Uterus (tissue), 4 donors: Measurements from ENCODE around the gene TTPAL. TPM values are rescaled to one million over a fixed set of nuclear protein-coding genes. Genes with fewer than 3 reads are reported as not detected.
A peak's percentile ranks its signal among the peaks of the same experiment; 100 is the strongest.

Source experiments
- DNase-seq, 2 donors: peaks; one replicate each; pipeline ENCODE4 v3.0.0-alpha.2; 2019 to 2020
- H3K27ac ChIP-seq, 2 donors: fragments of 200-600 bp; sonication (generic); 1 replicate in 1 of 2; 2 replicates in 1 of 2; pipeline ENCODE4 v1.5.1; 2016 to 2018
- H3K27me3 ChIP-seq, 2 donors: fragments of 200-600 bp; sonication (generic); one replicate each; pipeline ENCODE4 v1.5.1; 2018 to 2019; ENCODE audit warnings: control low read depth in 1 of 2
- H3K36me3 ChIP-seq, 2 donors: fragments of 200-600 bp; sonication (generic); one replicate each; pipeline ENCODE4 v1.5.1; 2019; ENCODE audit warnings: control low read depth in 1 of 2
- H3K4me1 ChIP-seq, 2 donors: fragments of 200-600 bp; sonication (generic); one replicate each; pipeline ENCODE4 v1.5.1; 2018 to 2019; ENCODE audit warnings: control low read depth in 1 of 2
- H3K4me3 ChIP-seq, 2 donors: fragments of 200-600 bp; sonication (generic); 1 replicate in 1 of 2; 2 replicates in 1 of 2; pipeline ENCODE4 v1.5.1; 2018 to 2019; ENCODE audit warnings: mild to moderate bottlenecking in 1 of 2
- H3K9me3 ChIP-seq, 2 donors: fragments of 200-600 bp; sonication (generic); one replicate each; pipeline ENCODE4 v1.5.1; 2019; ENCODE audit warnings: control low read depth in 1 of 2
- CTCF ChIP-seq, 4 experiments: fragments of 200-600 bp in 2 of 4; fragments of 450-650 bp in 2 of 4; sonication (generic) in 2 of 4; IDR thresholded peaks; one replicate each; pipeline ENCODE4 v1.5.1; 2016 to 2019; ENCODE audit warnings: antibody characterized with exemption in 4 of 4, mild to moderate bottlenecking in 2 of 4, moderate library complexity in 1 of 4
- POLR2A ChIP-seq, 2 donors: fragments of 450-650 bp; IDR thresholded peaks; one replicate each; pipeline ENCODE4 v1.6.1; 2016; ENCODE audit warnings: antibody characterized with exemption in 2 of 2, mild to moderate bottlenecking in 1 of 2, moderate library complexity in 1 of 2
- intact Hi-C: fragments of 100-400 bp; cut with DNase I; formaldehyde crosslinking; loops from one replicate; pipeline ENCODE4 v1.15.1; 2023; ENCODE audit warnings: low total_unique reads
- total RNA-seq, 4 donors: library from RNA; depleted of rRNA in 3 of 4; stranded (reverse); fragments of >200 nt in 3 of 4; gene quantifications; one replicate each; pipeline versions ENCODE4 v1.1.0 to v1.2.4, GENCODE V29; 2014 to 2023
- donor health status: DM: yes; HTN: yes; CAD: no.

TTPAL gene
- total RNA-seq, 4 donors from 2014 or later = 4.9 to 18.2 (median 10.0) TPM

GRCh38 chr20:44533928-44534327 lies 58.3 kb downstream of the TTPAL start:
- intact Hi-C loops = loop anchor here (5.0 kb wide), 1 partner anchor 73 kb away; no protein-coding TSS in a partner anchor
- no peak for DNase-seq

GRCh38 chr20:44536175-44536574 lies 60.5 kb downstream of the TTPAL start:
- intact Hi-C loops = no loop called here
- peak overlapping the region in 1 of 2 donors; percentile 37 for H3K27ac ChIP-seq
- H3K4me1 ChIP-seq = peaks cover 0 to 4% of the 10 kb centered on the region in 2 donors
- no peaks in the 10 kb centered on the region for H3K27me3 ChIP-seq
- no peak for TF ChIP-seq CTCF (IDR thresholded peaks at IDR 0.05)
- no peak for DNase-seq
- H3K9me3 ChIP-seq = no peaks in the 10 kb centered on the region
- no peak overlapping the region for H3K4me3 ChIP-seq
- no peaks in the 10 kb centered on the region for H3K36me3 ChIP-seq

More at GRCh38 chr20:44533928-44534327, 58.3 kb downstream of the TTPAL start:
- H3K27ac ChIP-seq = peak overlapping the region; percentile 28 to 87
- H3K4me1 ChIP-seq = no peaks in the 10 kb centered on the region
- no peak overlapping the region for H3K4me3 ChIP-seq
- H3K9me3 ChIP-seq = no peaks in the 10 kb centered on the region
- H3K27me3 ChIP-seq = no peaks in the 10 kb centered on the region
- TF ChIP-seq POLR2A (IDR thresholded peaks at IDR 0.05) = no peak
- TF ChIP-seq CTCF (IDR thresholded peaks at IDR 0.05) = no peak
- no peaks in the 10 kb centered on the region for H3K36me3 ChIP-seq

- intact Hi-C loops = no loop called here
- Histone ChIP-seq H3K4me3 (no peak overlapping the region), H3K9me3 (no peaks in the 10 kb centered on the region), H3K36me3 (no peaks in the 10 kb centered on the region), H3K4me1 (peaks cover 0 to 7% of the 10 kb centered on the region in 2 donors), H3K27me3 (no peaks in the 10 kb centered on the region), H3K27ac (peak overlapping the region in 1 of 2 donors; percentile 23)
- DNase-seq = no peak
- no peak for TF ChIP-seq POLR2A (IDR thresholded peaks at IDR 0.05)
- peak; percentile 32 to 55 (median 44) for TF ChIP-seq CTCF (IDR thresholded peaks at IDR 0.05)
Measured at GRCh38 chr20:44537993-44538392, 62.3 kb downstream of the TTPAL start.

GRCh38 chr20:44540834-44541233 lies 65.2 kb downstream of the TTPAL start:
- Histone ChIP-seq H3K4me3 (no peak overlapping the region), H3K27ac (no peak overlapping the region), H3K4me1 (peaks cover 0 to 7% of the 10 kb centered on the region in 2 donors), H3K27me3 (no peaks in the 10 kb centered on the region), H3K9me3 (no peaks in the 10 kb centered on the region), H3K36me3 (no peaks in the 10 kb centered on the region)
- DNase-seq = no peak
- TF ChIP-seq POLR2A (IDR thresholded peaks at IDR 0.05) (no peak), CTCF (IDR thresholded peaks at IDR 0.05) (no peak)
- intact Hi-C loops = no loop called here

GRCh38 chr20:44541992-44542391 lies 66.3 kb downstream of the TTPAL start:
- Histone ChIP-seq H3K4me1 (peaks cover 0 to 7% of the 10 kb centered on the region in 2 donors), H3K27ac (peak overlapping the region; percentile 34 to 51), H3K4me3 (no peak overlapping the region), H3K9me3 (no peaks in the 10 kb centered on the region), H3K36me3 (no peaks in the 10 kb centered on the region), H3K27me3 (no peaks in the 10 kb centered on the region)
- no peak for TF ChIP-seq CTCF (IDR thresholded peaks at IDR 0.05)
- no peak for TF ChIP-seq POLR2A (IDR thresholded peaks at IDR 0.05)
- DNase-seq = no peak
- intact Hi-C loops = no loop called here
